Activated CD4-positive, alpha-beta memory T cell treated with anti-CD3 and anti-CD28 coated beads for 36 hours (primary cell): ENCODE measurements around the gene AREG. TPM values are rescaled to one million over a fixed set of nuclear protein-coding genes. Genes with fewer than 3 reads are reported as not detected.

ENCODE experiments used
- CTCF ChIA-PET: fragments of 350-600 bp; sonication (Branson Sonifier 250); formaldehyde crosslinking; loops from one replicate; lab custom pipeline; 2021; ENCODE audit warnings: antibody characterized with exemption, inconsistent platforms; lab: Charles Lee
- POLR2A ChIA-PET: fragments of 350-600 bp; sonication (Branson Sonifier 250); formaldehyde crosslinking; loops from one replicate; lab custom pipeline; 2021; ENCODE audit warnings: antibody characterized with exemption; lab: Charles Lee
- DNase-seq: peaks from one replicate; pipeline ENCODE4 v3.0.0-alpha.2; 2020
- H3K27ac Mint-ChIP-seq: one replicate; pipeline ENCODE4 v1.8.0; 2021; ENCODE audit warnings: mixed read lengths
- H3K27me3 Mint-ChIP-seq: one replicate; pipeline ENCODE4 v1.8.0; 2021; ENCODE audit warnings: mixed read lengths
- H3K36me3 Mint-ChIP-seq: one replicate; pipeline ENCODE4 v1.8.0; 2021; ENCODE audit warnings: mixed read lengths
- H3K4me1 Mint-ChIP-seq: one replicate; pipeline ENCODE4 v1.8.0; 2021; ENCODE audit warnings: low read depth, mixed read lengths
- H3K4me3 Mint-ChIP-seq: one replicate; pipeline ENCODE4 v1.8.0; 2021; ENCODE audit warnings: mild to moderate bottlenecking, mixed read lengths
- H3K9me3 Mint-ChIP-seq: one replicate; pipeline ENCODE4 v1.8.0; 2021; ENCODE audit warnings: mixed read lengths
- intact Hi-C: fragments of 100-400 bp; cut with micrococcal nuclease; formaldehyde crosslinking; loops from one replicate; pipeline ENCODE4 v1.15.1; 2023
- total RNA-seq, 2 experiments: library from RNA; stranded (reverse); gene quantifications; one replicate each; pipeline ENCODE4 v1.2.3, GENCODE V29; 2021

AREG gene
- total RNA-seq, 2 experiments from 2014 or later: 0.36 to 0.74 TPM

GRCh38 chr4:74475091-74475800 is 30.3 kb downstream of the AREG start:
- Mint-ChIP-seq H3K27me3 (peaks cover 8% of the 10 kb centered on the region), H3K27ac (no peak overlapping the region), H3K9me3 (no peaks in the 10 kb centered on the region), H3K4me1 (no peaks in the 10 kb centered on the region), H3K4me3 (no peak overlapping the region), H3K36me3 (no peaks in the 10 kb centered on the region)
- CTCF ChIA-PET: no interaction called here
- intact Hi-C loops: no loop called here
- no peak for DNase-seq
- POLR2A ChIA-PET: no interaction called here

DNA sequence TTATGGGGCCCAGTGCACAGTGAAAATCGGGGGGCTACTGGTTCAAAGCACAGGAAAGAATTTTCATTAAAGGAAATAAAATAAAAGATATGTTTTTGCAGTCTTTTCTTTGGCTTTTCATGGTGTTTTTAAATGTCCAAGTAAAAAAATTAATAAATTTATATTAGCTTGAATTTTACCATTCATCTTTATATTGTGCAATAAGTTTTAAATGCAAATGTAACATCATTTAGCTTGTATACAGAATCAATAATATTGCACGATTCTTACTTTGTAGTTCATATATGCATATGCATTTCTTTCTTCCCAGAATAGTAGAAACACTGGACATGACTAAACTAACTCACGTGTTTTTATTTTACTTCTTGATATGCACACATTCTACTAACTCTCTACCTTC is 31.0 kb downstream of the AREG start:
- no peak for DNase-seq
- Mint-ChIP-seq H3K27ac (no peak overlapping the region), H3K4me1 (no peaks in the 10 kb centered on the region), H3K9me3 (no peaks in the 10 kb centered on the region), H3K27me3 (peaks cover 8% of the 10 kb centered on the region), H3K36me3 (no peaks in the 10 kb centered on the region), H3K4me3 (no peak overlapping the region)
- intact Hi-C loops: no loop called here
- ChIA-PET POLR2A (no interaction called here), CTCF (no interaction called here)

GRCh38 chr4:74479009-74479408 is 34.1 kb downstream of the AREG start:
- DNase-seq: no peak
- no peak overlapping the region for H3K4me3 Mint-ChIP-seq
- peaks cover 2% of the 10 kb centered on the region for H3K4me1 Mint-ChIP-seq
- intact Hi-C loops: no loop called here
- H3K27ac Mint-ChIP-seq: no peak overlapping the region
- no peaks in the 10 kb centered on the region for H3K36me3 Mint-ChIP-seq
- H3K9me3 Mint-ChIP-seq: no peaks in the 10 kb centered on the region
- POLR2A ChIA-PET: no interaction called here
- CTCF ChIA-PET: no interaction called here
- H3K27me3 Mint-ChIP-seq: peaks cover under 1% of the 10 kb centered on the region

GRCh38 chr4:74480267-74480666 is 35.3 kb downstream of the AREG start:
- CTCF ChIA-PET: interaction anchor here (0.9 kb wide), 1 partner anchor 15 kb away, joined by 3 read pairs; no protein-coding TSS in a partner anchor
- H3K9me3 Mint-ChIP-seq: no peaks in the 10 kb centered on the region
- H3K4me1 Mint-ChIP-seq: peaks cover 2% of the 10 kb centered on the region
- no peaks in the 10 kb centered on the region for H3K36me3 Mint-ChIP-seq
- POLR2A ChIA-PET: no interaction called here
- H3K27me3 Mint-ChIP-seq: peaks cover 3% of the 10 kb centered on the region
- no peak overlapping the region for H3K4me3 Mint-ChIP-seq
- H3K27ac Mint-ChIP-seq: no peak overlapping the region
- DNase-seq: no peak
- intact Hi-C loops: no loop called here

DNA sequence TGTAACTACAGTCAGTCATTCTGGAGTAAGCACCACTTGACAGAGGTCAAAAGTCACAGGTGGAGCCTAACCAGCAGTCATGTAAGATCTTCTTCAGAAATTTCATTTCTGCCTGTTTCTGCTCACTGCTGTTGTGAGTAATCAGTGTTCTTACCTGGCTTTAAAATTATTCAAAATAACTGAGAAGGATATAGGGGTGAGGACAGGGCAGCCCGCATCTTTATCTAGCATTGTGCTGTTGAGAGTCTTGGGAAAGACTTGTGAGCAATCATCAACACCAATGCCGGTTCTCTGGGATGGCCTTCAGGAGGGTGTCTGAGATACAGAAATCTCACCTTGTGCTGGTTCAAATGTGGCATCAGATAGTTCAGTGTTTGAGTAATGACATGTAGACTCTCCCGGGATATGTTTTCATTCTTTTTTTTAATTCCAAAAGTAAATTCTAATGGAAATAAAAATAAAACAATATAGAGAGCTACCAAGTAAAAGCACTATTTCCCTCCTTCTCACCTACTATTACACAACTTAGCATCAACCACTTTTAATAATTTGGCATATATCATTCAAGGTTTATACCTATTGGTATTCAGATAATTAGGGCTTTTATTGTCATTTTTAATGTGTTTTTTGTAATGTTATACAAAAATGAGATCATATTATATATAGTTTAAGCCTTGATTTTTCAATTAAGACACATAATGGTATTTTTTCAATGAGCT is 37.1 kb downstream of the AREG start:
- H3K4me3 Mint-ChIP-seq: no peak overlapping the region
- H3K36me3 Mint-ChIP-seq: no peaks in the 10 kb centered on the region
- peaks cover 2% of the 10 kb centered on the region for H3K4me1 Mint-ChIP-seq
- ChIA-PET POLR2A (no interaction called here), CTCF (no interaction called here)
- intact Hi-C loops: no loop called here
- H3K27me3 Mint-ChIP-seq: peaks cover 3% of the 10 kb centered on the region
- H3K9me3 Mint-ChIP-seq: no peaks in the 10 kb centered on the region
- no peak for DNase-seq
- H3K27ac Mint-ChIP-seq: no peak overlapping the region

DNA sequence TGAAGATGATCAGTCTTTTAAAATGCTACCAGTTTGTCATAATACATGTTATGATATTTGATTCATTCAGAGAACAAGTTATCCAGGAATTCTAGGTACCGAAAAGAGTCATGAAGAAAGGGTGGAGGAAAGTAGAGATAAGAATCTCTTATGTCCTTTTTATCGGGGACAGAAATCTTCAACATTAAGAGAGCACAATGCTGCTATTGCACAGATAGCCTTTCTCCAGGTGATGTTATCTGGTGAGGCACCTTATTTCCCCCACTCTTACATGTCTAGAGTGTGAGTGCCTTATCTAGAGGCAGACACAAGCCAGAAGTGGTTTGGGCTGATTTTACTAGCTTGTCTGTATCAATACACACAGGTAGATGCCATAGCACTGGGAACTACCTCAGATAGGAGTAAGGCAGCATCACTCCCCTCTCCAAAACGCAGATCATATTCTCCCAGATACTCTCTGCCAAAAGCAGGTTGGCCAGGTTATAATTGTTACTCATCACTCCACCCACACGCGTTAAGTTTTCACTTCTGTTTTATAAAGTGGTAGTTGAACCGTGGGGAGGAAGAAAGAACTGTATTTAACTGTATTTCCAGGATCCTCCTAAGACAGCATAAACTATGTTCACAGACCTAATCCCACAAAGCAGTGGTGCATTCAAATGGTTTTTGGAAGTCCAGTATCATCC is 38.4 kb downstream of the AREG start:
- Mint-ChIP-seq H3K4me1 (peaks cover 2% of the 10 kb centered on the region), H3K27me3 (peaks cover 3% of the 10 kb centered on the region), H3K4me3 (no peak overlapping the region), H3K36me3 (no peaks in the 10 kb centered on the region), H3K27ac (no peak overlapping the region), H3K9me3 (no peaks in the 10 kb centered on the region)
- CTCF ChIA-PET: no interaction called here
- no peak for DNase-seq
- POLR2A ChIA-PET: no interaction called here
- intact Hi-C loops: no loop called here

DNA sequence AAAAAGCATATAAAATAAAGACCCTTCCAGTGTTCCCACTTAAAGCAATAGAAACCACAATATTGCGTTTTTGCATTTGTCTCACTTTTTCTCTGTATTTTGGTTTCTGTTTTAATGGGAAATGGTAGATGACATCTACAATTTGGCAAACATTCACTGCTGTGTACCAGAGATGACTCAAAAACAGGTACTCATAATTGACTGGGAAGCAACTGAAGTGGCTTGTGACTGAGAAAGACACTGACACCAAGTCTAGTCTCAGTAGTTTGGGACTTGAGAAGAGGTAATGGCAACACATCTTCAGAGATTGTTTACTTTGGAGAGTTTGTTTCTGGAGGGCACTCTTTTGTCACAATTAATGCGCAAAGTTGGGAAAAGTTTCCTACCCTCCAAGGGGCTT is 42.0 kb downstream of the AREG start:
- no peaks in the 10 kb centered on the region for H3K36me3 Mint-ChIP-seq
- no peak overlapping the region for H3K4me3 Mint-ChIP-seq
- H3K27me3 Mint-ChIP-seq: peaks cover 3% of the 10 kb centered on the region
- H3K9me3 Mint-ChIP-seq: no peaks in the 10 kb centered on the region
- POLR2A ChIA-PET: no interaction called here
- CTCF ChIA-PET: no interaction called here
- intact Hi-C loops: no loop called here
- no peak overlapping the region for H3K27ac Mint-ChIP-seq
- no peak for DNase-seq
- peaks cover 2% of the 10 kb centered on the region for H3K4me1 Mint-ChIP-seq

- H3K9me3 Mint-ChIP-seq: no peaks in the 10 kb centered on the region
- no peak overlapping the region for H3K27ac Mint-ChIP-seq
These were observed 42.8 kb downstream of the AREG start for GRCh38 chr4:74487771-74488170.

GRCh38 chr4:74490736-74491135 is 45.8 kb downstream of the AREG start:
- no peaks in the 10 kb centered on the region for H3K9me3 Mint-ChIP-seq

More at GRCh38 chr4:74487771-74488170, 42.8 kb downstream of the AREG start:
- Mint-ChIP-seq H3K36me3 (no peaks in the 10 kb centered on the region), H3K4me1 (peaks cover 2% of the 10 kb centered on the region), H3K27me3 (peaks cover 3% of the 10 kb centered on the region), H3K4me3 (no peak overlapping the region)
- DNase-seq: no peak
- ChIA-PET CTCF (no interaction called here), POLR2A (no interaction called here)
- intact Hi-C loops: no loop called here

DNA sequence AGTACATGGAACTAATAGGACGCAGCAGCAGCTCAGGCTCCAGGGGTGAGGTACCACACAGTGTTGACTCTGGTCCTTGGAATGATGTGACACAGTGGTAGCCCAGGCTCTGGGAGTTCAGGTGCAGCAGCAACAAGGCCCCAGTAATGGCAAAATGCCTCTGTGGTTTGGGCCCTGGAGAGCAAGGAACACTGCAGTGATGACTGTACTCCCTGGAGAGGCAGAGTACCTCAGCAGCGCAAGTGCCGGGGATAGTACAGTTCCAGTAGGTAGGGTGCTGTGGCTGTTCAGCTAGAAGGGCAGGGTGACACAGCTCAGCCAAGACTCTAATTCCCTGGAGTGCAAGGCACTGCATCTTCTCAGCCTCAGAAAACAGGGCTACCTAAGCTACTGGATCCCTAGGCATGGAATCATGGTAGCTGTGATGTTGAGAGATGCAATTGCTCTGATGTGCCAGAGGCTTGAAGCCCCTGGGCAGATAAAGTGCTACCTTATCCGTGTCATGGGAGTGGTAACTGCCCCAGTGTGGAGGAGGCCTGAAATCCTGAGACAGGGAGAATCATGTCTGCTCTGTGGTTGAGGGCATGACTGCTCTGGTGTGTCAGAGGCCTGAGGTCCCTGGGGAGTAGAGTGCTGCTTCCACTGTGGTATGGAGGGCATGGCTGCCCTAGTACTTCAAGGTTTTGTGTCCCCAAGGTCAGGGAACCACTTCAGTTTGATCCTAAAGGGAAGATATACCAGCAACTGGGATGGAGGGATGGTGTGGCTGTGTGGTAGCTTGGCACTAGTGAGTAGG is 55.2 kb downstream of the AREG start:
- no peak for DNase-seq
- intact Hi-C loops: no loop called here
- H3K27me3 Mint-ChIP-seq: peaks cover 23% of the 10 kb centered on the region
- H3K4me3 Mint-ChIP-seq: no peak overlapping the region
- no peaks in the 10 kb centered on the region for H3K4me1 Mint-ChIP-seq
- no peaks in the 10 kb centered on the region for H3K9me3 Mint-ChIP-seq
- H3K27ac Mint-ChIP-seq: no peak overlapping the region
- H3K36me3 Mint-ChIP-seq: no peaks in the 10 kb centered on the region
- CTCF ChIA-PET: no interaction called here
- POLR2A ChIA-PET: no interaction called here

More at GRCh38 chr4:74490736-74491135, 45.8 kb downstream of the AREG start:
- no peak for DNase-seq
- H3K27ac Mint-ChIP-seq: no peak overlapping the region
- no peak overlapping the region for H3K4me3 Mint-ChIP-seq
- intact Hi-C loops: no loop called here
- ChIA-PET POLR2A (no interaction called here), CTCF (no interaction called here)
- no peaks in the 10 kb centered on the region for H3K4me1 Mint-ChIP-seq
- no peaks in the 10 kb centered on the region for H3K36me3 Mint-ChIP-seq
- no peaks in the 10 kb centered on the region for H3K27me3 Mint-ChIP-seq

DNA sequence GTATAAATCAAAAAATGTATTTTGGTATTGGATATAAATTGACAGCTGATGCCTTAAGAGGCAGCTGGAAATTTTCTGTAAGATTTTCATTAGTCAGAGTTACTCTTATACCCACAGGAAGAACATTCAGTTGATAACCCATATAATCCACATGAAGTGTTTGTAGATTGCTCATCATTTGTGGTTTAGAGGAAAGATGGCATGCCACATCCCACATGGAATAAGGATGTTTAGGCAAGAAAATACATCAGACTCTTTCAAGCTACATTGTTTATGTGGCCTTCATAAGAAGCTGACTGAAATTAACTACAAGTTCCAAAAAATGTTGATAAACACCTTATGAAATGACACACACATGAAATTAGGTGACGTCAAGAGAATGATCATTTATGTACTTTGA is 56.6 kb downstream of the AREG start:
- ChIA-PET POLR2A (no interaction called here), CTCF (no interaction called here)
- intact Hi-C loops: no loop called here
- Mint-ChIP-seq H3K36me3 (no peaks in the 10 kb centered on the region), H3K4me3 (no peak overlapping the region), H3K27me3 (peaks cover 23% of the 10 kb centered on the region), H3K27ac (no peak overlapping the region), H3K9me3 (no peaks in the 10 kb centered on the region), H3K4me1 (no peaks in the 10 kb centered on the region)
- no peak for DNase-seq

GRCh38 chr4:74503580-74503979 is 58.6 kb downstream of the AREG start:
- CTCF ChIA-PET: no interaction called here
- DNase-seq: no peak
- Mint-ChIP-seq H3K4me3 (no peak overlapping the region), H3K27ac (no peak overlapping the region), H3K9me3 (peaks cover 3% of the 10 kb centered on the region), H3K4me1 (no peaks in the 10 kb centered on the region), H3K36me3 (no peaks in the 10 kb centered on the region), H3K27me3 (peaks cover 23% of the 10 kb centered on the region)
- intact Hi-C loops: no loop called here
- POLR2A ChIA-PET: no interaction called here
